ENCODE results near the gene CEP131.
A peak's percentile ranks its signal among the peaks of the same experiment; 100 is the strongest.
"Not testable (repeated sequence)": the region's sequence is repeated elsewhere in the genome, so short reads cannot be mapped to it uniquely, and the experiment has no call there.

CEP131 gene

DNA sequence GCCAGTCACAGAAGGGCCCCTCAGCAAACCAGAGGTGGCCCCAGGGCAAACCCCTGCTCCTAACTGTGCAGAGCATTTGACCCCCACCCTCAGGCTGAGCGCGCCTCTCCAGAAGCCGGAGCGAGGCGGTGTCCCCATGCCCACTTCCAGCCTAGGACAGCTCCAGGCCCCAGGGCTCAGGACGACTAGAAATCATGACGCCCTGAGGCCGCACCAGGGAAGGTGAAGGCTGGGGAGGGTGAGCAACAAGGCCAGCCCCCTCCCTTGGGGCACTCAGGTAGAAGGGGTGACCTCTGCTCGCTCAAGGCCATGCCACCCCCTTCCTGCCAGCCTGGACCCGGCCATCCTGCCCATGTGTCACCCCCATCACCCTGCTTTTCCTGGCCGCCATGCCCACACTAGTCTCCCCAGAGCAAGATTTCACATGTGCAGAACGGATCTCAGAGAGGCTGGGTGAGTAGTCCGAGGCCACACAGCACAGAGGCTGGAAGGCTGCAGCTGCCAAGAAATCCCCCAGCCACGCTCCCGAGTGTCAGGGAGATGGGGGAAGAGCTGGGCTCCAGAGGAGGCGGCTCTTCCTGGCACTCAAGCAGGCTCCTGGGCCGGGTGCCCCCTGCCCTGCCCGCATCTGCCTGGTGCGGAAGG, 59.6 kb downstream of the CEP131 start:
- no peak for DNase-seq

DNA sequence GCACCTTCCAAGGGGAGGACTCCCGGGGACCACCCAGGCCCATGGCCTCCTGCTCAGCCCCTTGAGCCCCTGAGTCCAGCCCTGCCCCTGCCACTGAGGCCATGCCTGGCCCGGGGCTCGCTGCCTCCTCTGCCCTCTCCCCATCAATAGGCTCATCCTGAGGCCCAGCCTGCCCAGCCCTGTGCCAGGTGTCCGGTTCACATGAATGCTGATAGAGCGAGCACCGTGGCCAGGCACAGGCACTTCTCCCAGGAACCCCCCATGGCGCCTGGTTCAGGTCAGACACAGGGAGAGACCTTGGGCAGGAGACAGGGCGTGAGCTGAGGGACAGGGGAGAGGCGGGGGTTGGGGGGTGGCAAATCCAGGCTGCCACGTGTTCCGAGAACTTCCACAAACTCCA, 60.3 kb downstream of the CEP131 start:
- DNase-seq = no peak

GRCh38 chr17:81161972-81162371, 60.8 kb downstream of the CEP131 start:
- peak in 1 of 3 experiments; percentile 7 for DNase-seq

- DNase-seq = no peak
Observed at GRCh38 chr17:81161536-81161935, 61.2 kb downstream of the CEP131 start.

DNA sequence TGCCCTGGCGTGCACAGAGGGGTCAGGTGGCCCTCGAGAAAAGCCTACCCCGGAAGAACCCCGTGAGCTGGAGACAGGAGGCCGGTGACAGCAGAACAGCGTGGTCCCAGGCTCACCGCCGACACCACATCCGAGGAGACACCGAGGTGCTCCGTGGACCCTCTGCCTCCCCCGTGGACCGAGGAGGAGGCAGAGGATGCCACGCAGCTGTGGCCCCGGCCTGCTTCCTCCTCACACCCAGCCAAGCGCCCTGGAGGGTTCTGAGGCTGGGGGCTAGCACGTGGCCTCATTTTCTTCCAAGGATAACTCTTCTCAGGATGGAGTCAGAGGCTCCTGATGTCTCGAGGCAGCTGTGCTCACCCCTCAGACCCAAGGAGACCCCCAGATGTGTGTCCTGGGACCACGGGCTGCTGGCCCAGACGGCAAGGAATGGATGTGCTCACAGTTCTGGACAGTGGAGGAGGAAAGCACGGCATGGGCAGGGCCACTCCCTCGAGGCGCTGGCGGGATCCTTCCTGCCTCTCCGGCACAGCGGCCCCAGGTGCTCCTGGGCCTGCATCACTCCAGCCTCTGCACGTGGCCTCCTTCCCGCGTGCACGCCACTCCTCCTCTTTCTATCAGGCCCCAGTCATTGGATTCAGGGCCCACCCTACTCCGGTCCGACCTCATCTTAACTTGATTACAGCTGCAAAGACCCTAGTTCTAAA, 61.9 kb downstream of the CEP131 start:
- DNase-seq = no peak

DNA sequence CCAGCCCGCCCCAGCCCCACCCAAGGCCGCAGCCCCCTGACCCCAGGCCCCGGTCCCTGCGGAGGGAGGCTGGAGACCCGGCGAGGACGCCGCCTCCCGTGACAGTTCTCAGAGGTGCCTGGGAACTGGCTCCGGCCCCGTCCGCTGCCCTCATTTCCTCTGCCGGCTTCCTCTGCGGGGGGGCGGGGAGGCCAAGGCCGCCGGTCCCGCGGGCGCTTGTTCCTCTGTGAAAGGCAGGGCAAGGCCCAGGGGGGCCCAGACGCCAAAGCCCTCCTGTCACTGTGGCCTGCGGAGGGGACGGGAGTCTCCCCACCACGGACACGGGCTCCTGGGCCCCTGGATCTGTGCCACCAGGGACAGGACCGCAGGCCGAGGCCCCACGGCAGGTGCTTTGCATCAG, 62.5 kb downstream of the CEP131 start:
- no peak for DNase-seq

DNA sequence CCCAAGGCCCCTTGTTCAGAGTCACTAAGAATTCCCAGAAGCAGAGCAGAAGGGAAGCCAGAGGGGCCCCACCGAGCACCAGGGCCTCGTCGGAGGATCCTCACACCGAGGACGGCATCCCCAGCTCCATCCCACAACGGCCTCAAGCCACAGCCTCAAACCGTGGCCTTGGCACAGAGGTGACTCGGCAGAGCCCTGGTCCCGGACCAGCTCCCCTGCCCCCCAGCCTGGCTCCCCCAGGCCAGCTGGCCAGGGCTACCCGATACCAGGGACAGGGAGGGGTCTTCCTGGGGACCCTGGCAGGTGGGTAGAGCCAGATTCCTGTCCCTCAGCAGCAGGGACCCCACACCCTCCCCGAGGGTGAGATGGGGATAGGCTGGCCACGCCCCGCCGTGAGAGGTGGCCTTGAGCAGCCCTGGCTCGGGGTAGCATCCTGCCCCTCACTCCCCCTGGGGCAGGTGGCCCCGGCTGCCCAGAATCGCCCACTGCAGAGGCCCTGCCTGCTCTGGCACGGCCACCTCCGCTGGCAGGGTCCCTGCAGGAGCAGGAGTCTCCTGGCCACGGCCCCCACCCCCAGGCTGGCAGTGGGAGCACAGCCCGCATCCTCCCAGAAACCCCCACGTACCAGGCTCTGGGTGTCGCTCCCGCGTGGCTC, 63.0 kb downstream of the CEP131 start:
- no peak for DNase-seq

- no peak for DNase-seq
Observed at GRCh38 chr17:81158688-81159590, 63.8 kb downstream of the CEP131 start.

GRCh38 chr17:81157848-81158687, 64.7 kb downstream of the CEP131 start:
- no peak for DNase-seq

- no peak for DNase-seq
Observed at GRCh38 chr17:81156866-81157805, 65.6 kb downstream of the CEP131 start.

DNA sequence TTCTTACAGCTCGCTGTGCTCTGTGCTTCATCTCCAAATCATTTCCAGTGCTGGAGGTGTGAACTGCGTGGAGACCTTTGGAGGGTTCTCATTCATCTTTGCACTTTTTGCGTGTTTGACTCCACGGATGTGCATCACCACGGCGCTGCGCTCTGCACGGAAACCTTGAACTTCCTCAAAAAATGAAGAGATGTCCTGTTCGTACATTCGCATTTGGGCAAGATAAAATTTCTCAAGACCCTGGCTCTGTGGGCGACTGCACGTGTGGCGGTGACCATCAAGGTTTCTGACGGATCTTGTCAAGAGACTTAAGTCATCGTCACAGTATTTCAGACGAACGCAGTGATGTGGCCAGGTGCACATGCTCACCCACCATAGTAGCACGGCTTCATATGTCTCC, 67.8 kb downstream of the CEP131 start:
- no peak for DNase-seq

GRCh38 chr17:81154016-81154415, 68.7 kb downstream of the CEP131 start:
- DNase-seq = not testable (repeated sequence)

DNA sequence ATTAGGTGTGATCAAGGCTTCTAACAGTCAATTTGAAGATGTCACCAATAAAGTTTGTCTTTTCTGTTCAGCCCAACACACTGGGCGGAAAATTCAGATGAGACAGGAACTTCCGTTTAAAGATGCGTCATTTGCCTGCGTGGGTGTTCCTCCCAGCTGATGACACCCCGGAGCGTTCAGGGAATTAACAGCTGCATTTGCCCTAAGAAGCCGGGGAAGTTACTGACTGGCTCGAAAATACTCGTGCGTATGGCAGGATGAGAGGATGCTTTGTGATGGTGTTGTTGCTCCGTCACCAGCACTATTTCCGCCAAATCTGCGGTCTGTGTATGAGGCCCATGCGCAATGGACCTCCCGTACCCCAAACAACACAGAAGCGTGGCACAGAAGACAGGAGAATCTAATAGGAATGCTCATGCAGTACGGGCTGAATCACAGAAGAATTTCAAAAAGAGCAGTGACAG, 69.4 kb downstream of the CEP131 start:
- no peak for DNase-seq

DNA sequence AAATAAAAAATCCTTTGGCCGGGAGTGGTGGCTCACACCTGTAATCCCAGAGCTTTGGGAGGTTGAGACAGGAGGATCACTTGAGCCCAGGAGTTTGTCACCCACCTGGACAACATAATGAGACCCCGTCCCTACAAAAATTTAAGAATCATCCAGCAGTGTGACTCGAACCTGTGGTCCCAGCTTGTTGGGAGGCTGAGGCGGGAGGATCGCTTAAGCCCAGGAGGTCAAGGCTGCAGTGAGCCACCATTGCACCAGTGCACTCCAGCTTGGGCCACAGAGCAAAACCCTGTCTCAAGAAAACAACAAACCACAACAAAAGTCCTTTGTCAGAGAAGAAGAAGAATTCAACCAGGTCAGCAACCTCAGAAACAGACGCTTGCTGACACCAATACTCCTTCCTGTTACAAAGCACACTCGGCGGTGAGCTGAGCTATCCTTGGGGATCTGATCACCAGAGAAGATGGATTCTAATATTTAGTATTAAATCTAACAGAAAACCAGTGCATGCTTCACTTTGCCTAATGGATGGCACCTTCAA, 70.4 kb downstream of the CEP131 start:
- DNase-seq = no peak

DNA sequence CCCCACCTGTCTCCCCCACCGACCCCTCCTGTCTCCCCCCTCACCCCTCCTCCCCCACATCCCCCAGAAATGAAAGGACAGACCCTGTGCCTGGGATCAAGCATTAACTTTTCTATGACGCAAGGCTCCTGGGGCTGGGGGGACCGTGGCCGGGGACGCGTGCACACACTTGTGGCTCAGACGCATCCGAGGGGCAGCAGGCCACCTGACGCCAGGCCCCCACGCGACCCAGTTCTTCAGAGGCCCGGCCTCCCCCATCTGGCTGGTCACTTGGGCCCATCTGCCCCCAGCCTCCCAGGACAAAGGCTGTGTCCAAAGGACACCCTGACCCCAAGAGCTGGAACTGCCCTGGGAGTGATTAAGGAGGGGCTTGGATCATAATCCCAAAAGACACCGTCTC, 71.5 kb downstream of the CEP131 start:
- DNase-seq = no peak

- no peak for DNase-seq
Observed at GRCh38 chr17:81150377-81151077, 72.2 kb downstream of the CEP131 start.

- DNase-seq = no peak
Observed at GRCh38 chr17:81148986-81149533, 73.7 kb downstream of the CEP131 start.

GRCh38 chr17:81148571-81148970, 74.2 kb downstream of the CEP131 start:
- DNase-seq = no peak

GRCh38 chr17:81147701-81148100, 75.1 kb downstream of the CEP131 start:
- no peak for DNase-seq

- DNase-seq = not testable (repeated sequence)
Observed at GRCh38 chr17:81146208-81146607, 76.6 kb downstream of the CEP131 start.
